ENCODE measurements around the gene PRKN. TPM values are rescaled to one million over a fixed set of nuclear protein-coding genes. Genes with fewer than 3 reads are reported as not detected.

The PRKN gene
- total RNA-seq, 1 donor from 2014 or later, result 1.2 TPM

DNA sequence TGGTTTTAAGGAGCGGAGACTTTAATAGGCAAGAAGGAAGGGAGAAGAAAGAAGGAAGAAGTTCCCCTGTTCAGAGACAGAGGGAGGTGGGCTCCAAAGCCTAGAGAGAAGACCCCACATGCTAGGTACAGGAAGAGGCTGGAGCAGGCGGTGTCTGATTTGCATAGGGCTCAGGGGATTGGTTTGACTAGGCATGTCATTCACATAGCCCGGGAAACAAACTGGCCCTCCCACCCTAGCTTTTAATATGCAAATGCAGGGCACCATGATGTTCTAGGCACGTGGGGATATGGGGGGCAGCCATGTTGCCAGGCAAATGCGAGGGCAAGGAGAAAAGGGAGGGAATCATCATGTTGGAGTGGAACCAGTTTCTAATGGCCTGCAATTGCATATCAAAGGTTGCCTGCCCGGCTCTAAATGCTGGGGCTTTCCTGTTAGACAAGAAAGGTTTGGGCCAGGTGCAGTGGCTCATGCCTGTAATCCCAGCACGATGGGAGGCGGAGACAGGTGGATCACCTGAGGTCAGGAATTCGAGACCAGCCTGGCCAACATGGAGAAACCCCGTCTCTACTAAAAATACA is 1419.4 kb downstream of the PRKN start:
- H3K4me3 ChIP-seq (ENCODE audit: low read depth, low read length), result no peak overlapping the region
- no peaks in the 10 kb centered on the region for H3K36me3 ChIP-seq (ENCODE audit: control insufficient read depth, insufficient read depth, low read length)
- TF ChIP-seq, protein P1, sequence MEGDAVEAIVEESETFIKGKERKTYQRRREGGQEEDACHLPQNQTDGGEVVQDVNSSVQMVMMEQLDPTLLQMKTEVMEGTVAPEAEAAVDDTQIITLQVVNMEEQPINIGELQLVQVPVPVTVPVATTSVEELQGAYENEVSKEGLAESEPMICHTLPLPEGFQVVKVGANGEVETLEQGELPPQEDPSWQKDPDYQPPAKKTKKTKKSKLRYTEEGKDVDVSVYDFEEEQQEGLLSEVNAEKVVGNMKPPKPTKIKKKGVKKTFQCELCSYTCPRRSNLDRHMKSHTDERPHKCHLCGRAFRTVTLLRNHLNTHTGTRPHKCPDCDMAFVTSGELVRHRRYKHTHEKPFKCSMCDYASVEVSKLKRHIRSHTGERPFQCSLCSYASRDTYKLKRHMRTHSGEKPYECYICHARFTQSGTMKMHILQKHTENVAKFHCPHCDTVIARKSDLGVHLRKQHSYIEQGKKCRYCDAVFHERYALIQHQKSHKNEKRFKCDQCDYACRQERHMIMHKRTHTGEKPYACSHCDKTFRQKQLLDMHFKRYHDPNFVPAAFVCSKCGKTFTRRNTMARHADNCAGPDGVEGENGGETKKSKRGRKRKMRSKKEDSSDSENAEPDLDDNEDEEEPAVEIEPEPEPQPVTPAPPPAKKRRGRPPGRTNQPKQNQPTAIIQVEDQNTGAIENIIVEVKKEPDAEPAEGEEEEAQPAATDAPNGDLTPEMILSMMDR (IDR thresholded peaks at IDR 0.05; ENCODE audit: insufficient read depth, low read length, poor library complexity, severe bottlenecking), result no peak
- no peak for DNase-seq (ENCODE audit: low read depth)
- no peaks in the 10 kb centered on the region for H3K27me3 ChIP-seq (ENCODE audit: control insufficient read depth, insufficient read depth, low read length)

DNA sequence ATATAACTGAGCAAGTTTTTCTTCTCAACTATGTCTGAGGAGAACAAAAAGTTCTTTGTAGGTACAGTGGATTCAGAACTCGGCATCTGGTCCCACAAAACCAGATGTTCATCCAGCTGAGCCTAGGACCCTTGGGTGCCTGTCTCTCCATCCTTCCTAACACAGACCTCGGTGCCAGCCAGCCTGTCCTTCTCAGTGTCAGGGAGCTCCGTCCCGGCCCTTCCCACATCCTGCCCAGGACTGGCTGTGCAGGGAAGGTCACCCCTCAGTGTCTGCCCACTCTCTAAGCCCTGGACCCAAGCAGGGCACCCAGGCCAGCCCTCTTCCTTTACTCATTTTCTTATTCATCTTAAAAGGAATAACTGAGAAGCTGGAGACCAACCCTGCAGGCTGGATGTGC is 1421.7 kb downstream of the PRKN start:
- H3K4me3 ChIP-seq (ENCODE audit: low read depth, low read length), result no peak overlapping the region
- H3K27me3 ChIP-seq (ENCODE audit: control insufficient read depth, insufficient read depth, low read length), result no peaks in the 10 kb centered on the region
- no peaks in the 10 kb centered on the region for H3K36me3 ChIP-seq (ENCODE audit: control insufficient read depth, insufficient read depth, low read length)
- no peak for DNase-seq (ENCODE audit: low read depth)
- TF ChIP-seq, protein P1 (IDR thresholded peaks at IDR 0.05; ENCODE audit: insufficient read depth, low read length, poor library complexity, severe bottlenecking), result no peak

DNA sequence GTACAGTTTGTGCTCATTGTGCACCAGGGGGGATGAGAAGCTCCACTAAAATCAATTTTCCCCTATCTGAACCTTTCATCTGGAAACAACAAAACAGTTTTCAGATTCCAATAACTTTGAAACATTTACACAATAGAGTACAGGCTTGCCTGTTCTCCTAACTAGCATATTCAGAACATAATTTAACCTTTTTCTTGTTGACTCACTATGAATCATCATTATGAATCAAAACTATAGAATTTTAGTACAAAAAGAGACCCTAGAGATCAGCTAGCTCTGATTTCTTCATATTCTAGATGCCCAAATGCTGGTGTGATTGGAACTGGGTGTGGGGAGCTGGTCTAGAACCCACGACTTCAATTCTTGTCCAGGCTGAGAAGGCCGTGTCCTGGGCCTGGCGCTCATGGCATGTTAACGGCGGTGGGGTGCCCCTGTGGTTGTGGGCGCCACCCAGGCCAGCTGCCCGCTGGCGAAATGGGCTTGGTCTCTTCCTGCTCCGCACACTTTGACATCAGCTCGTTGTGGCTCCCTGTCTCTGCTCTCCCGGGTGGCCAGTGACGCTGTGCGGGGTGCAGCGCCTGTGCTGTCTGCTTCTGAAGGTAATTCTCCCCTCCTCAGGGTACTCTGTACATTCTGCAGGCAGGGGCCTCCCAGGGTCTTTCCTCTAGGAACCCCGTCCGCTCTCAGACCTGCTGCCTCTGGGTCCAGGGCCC is 1423.8 kb downstream of the PRKN start:
- TF ChIP-seq, protein P1 (IDR thresholded peaks at IDR 0.05; ENCODE audit: insufficient read depth, low read length, poor library complexity, severe bottlenecking), result no peak

DNA sequence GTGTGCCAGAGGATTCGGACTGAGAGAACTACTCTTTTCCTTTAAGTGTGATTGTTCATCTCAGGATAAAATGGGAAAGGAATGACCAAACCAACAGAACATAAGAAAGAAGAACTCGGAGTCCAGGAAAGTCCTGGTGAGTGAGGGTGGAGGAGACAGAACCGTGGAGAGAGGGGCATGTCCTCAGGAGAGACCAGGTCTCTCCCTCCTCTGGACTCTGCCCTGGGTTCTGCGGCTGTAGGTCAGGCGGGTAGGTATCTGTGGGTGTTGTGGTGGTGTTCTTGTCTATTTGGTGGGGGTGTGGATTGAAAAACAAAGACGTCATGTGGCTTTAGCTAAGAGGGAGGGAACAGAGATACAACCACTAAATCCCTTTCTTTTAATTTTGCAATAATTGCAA is 1424.6 kb downstream of the PRKN start:
- no peak for DNase-seq (ENCODE audit: low read depth)
- TF ChIP-seq, protein P1 (IDR thresholded peaks at IDR 0.05; ENCODE audit: insufficient read depth, low read length, poor library complexity, severe bottlenecking), result no peak

More for the DNA sequence above, 1423.8 kb downstream of the PRKN start:
- Histone ChIP-seq H3K27me3 (ENCODE audit: control insufficient read depth, insufficient read depth, low read length) (no peaks in the 10 kb centered on the region), H3K4me3 (ENCODE audit: low read depth, low read length) (no peak overlapping the region), H3K36me3 (ENCODE audit: control insufficient read depth, insufficient read depth, low read length) (no peaks in the 10 kb centered on the region)
- no peak for DNase-seq (ENCODE audit: low read depth)

DNA sequence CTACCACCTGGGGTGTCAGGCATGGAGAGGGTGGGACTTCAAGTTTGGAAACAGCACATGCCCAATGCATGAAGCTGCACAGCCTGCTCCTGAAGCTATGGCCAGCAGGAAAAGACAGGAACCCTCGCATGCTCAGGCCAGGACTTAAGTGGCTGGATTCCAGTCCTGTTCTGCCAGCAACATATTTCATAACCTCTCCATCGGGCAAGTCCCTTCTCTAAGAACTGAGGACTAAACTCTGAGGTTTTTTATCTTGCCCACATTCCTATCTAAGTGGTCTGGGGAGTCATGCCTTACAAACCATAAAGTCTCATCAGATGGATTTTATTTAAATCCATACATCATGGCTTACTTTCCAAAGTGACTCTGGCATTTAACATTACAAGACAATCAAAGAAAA is 1426.2 kb downstream of the PRKN start:
- no peaks in the 10 kb centered on the region for H3K27me3 ChIP-seq (ENCODE audit: control insufficient read depth, insufficient read depth, low read length)
- TF ChIP-seq, protein P1 (IDR thresholded peaks at IDR 0.05; ENCODE audit: insufficient read depth, low read length, poor library complexity, severe bottlenecking), result no peak
- H3K4me3 ChIP-seq (ENCODE audit: low read depth, low read length), result no peak overlapping the region
- DNase-seq (ENCODE audit: low read depth), result no peak
- H3K36me3 ChIP-seq (ENCODE audit: control insufficient read depth, insufficient read depth, low read length), result no peaks in the 10 kb centered on the region

More for the DNA sequence above, 1424.6 kb downstream of the PRKN start:
- H3K36me3 ChIP-seq (ENCODE audit: control insufficient read depth, insufficient read depth, low read length), result no peaks in the 10 kb centered on the region
- no peak overlapping the region for H3K4me3 ChIP-seq (ENCODE audit: low read depth, low read length)
- no peaks in the 10 kb centered on the region for H3K27me3 ChIP-seq (ENCODE audit: control insufficient read depth, insufficient read depth, low read length)

Data from kidney epithelial cell (primary cell).